Measurements from ENCODE around the gene MKNK2. TPM values are rescaled to one million over a fixed set of nuclear protein-coding genes. Genes with fewer than 3 reads are reported as not detected.

The MKNK2 gene
- total and polyA plus RNA-seq, 2 donors (not counting 1 experiment from before 2014, with no cell fraction given): 440 to 777 TPM

GRCh38 chr19:2080336-2080988 is 29.4 kb upstream of the MKNK2 start:
- no peaks in the 10 kb centered on the region for H3K9me3 ChIP-seq (ENCODE audit: control extremely low read depth in 1 of 3, control insufficient read depth in 2 of 3, insufficient read depth in 1 of 3, low read length in 2 of 3)
- Mint-ChIP-seq H3K27ac (peak overlapping the region; percentile 90), H3K4me3 (peak overlapping the region; percentile 77), H3K27me3 (no peaks in the 10 kb centered on the region), H3K4me1 (peaks cover 69% of the 10 kb centered on the region), H3K9me3 (ENCODE audit: insufficient read depth) (no peaks in the 10 kb centered on the region)
- peak overlapping the region in 1 of 5 experiments; percentile 8 for H3K4me3 ChIP-seq (ENCODE audit: control extremely low read depth in 1 of 5, extremely low read depth in 1 of 5, insufficient read depth in 1 of 5, low read depth in 2 of 5, low read length in 4 of 5)
- H3K9ac ChIP-seq (ENCODE audit: low read length): no peak overlapping the region
- H3K27ac ChIP-seq (ENCODE audit: low read length in 2 of 2): peak overlapping the region; percentile 44 to 99
- peaks cover 88% of the 10 kb centered on the region for H4K20me1 ChIP-seq (ENCODE audit: control insufficient read depth, insufficient read depth, low read length, poor library complexity, severe bottlenecking)
- TF ChIP-seq, protein P1, sequence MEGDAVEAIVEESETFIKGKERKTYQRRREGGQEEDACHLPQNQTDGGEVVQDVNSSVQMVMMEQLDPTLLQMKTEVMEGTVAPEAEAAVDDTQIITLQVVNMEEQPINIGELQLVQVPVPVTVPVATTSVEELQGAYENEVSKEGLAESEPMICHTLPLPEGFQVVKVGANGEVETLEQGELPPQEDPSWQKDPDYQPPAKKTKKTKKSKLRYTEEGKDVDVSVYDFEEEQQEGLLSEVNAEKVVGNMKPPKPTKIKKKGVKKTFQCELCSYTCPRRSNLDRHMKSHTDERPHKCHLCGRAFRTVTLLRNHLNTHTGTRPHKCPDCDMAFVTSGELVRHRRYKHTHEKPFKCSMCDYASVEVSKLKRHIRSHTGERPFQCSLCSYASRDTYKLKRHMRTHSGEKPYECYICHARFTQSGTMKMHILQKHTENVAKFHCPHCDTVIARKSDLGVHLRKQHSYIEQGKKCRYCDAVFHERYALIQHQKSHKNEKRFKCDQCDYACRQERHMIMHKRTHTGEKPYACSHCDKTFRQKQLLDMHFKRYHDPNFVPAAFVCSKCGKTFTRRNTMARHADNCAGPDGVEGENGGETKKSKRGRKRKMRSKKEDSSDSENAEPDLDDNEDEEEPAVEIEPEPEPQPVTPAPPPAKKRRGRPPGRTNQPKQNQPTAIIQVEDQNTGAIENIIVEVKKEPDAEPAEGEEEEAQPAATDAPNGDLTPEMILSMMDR (IDR thresholded peaks at IDR 0.05): no peak
- no peak for TF ChIP-seq EZH2 (IDR thresholded peaks at IDR 0.05; ENCODE audit: borderline replicate concordance, insufficient read depth, low read depth, low read length, poor library complexity, severe bottlenecking)
- peaks cover 98% of the 10 kb centered on the region for H3K79me2 ChIP-seq (ENCODE audit: control insufficient read depth, insufficient read depth, low read length)
- ChIA-PET POLR2A (interaction anchor here (1.1 to 1.4 kb wide), 2 partner anchors 11 to 38 kb away, joined by 3 read pairs; no protein-coding TSS in a partner anchor), CTCF (interaction anchor here (0.6 to 1.7 kb wide), 4 partner anchors 9 to 150 kb away, joined by 3 to 5 read pairs (median 3); no protein-coding TSS in a partner anchor)
- H3K4me2 ChIP-seq (replicated peaks; ENCODE audit: low read depth, low read length, poor library complexity, severe bottlenecking): peak overlapping the region; percentile 51
- H3K36me3 ChIP-seq (replicated peaks in 1 of 2; ENCODE audit: control extremely low read depth in 1 of 2, control insufficient read depth in 1 of 2, extremely low read depth in 1 of 2, insufficient read depth in 2 of 2, low read length in 1 of 2): peaks cover 0 to 67% of the 10 kb centered on the region in 2 experiments
- WGBS (ENCODE audit: insufficient coverage): 80% methylated on average over 16 of the region's 23 CpGs
- no peak for DNase-seq
- H2AFZ ChIP-seq (ENCODE audit: insufficient read depth, low read depth, low read length, poor library complexity, severe bottlenecking): no peak overlapping the region
- no peaks in the 10 kb centered on the region for H3K27me3 ChIP-seq (replicated peaks in 1 of 4; ENCODE audit: control extremely low read depth in 1 of 4, control insufficient read depth in 3 of 4, insufficient read depth in 4 of 4, low read length in 3 of 4)
- peaks cover 46 to 61% of the 10 kb centered on the region in 2 donors for H3K4me1 ChIP-seq (ENCODE audit: control insufficient read depth in 2 of 2, insufficient read depth in 2 of 2, low read length in 2 of 2)
- ATAC-seq (ENCODE audit: low read depth): no peak
- intact Hi-C loops (cut with micrococcal nuclease): loop anchor here (10.0 kb wide), 1 partner anchor 544 kb away; no protein-coding TSS in a partner anchor

- H3K4me1 ChIP-seq (ENCODE audit: control insufficient read depth in 2 of 2, insufficient read depth in 2 of 2, low read length in 2 of 2): peaks cover 50 to 64% of the 10 kb centered on the region in 2 donors
- H4K20me1 ChIP-seq (ENCODE audit: control insufficient read depth, insufficient read depth, low read length, poor library complexity, severe bottlenecking): peaks cover 93% of the 10 kb centered on the region
- H3K4me1 Mint-ChIP-seq: peaks cover 68% of the 10 kb centered on the region
Observed at GRCh38 chr19:2079865-2080301, 28.8 kb upstream of the MKNK2 start.

More at GRCh38 chr19:2079865-2080301, 28.8 kb upstream of the MKNK2 start:
- H3K79me2 ChIP-seq (ENCODE audit: control insufficient read depth, insufficient read depth, low read length): peaks cover 100% of the 10 kb centered on the region
- H3K27me3 ChIP-seq (replicated peaks in 1 of 4; ENCODE audit: control extremely low read depth in 1 of 4, control insufficient read depth in 3 of 4, insufficient read depth in 4 of 4, low read length in 3 of 4): no peaks in the 10 kb centered on the region
- TF ChIP-seq, protein P1 (IDR thresholded peaks at IDR 0.05): no peak
- TF ChIP-seq EZH2 (IDR thresholded peaks at IDR 0.05; ENCODE audit: borderline replicate concordance, insufficient read depth, low read depth, low read length, poor library complexity, severe bottlenecking): no peak
- CTCF ChIA-PET: no interaction called here
- H3K27ac ChIP-seq (ENCODE audit: low read length in 2 of 2): peak overlapping the region; percentile 16 to 99
- H3K4me3 ChIP-seq (ENCODE audit: control extremely low read depth in 1 of 5, extremely low read depth in 1 of 5, insufficient read depth in 1 of 5, low read depth in 2 of 5, low read length in 4 of 5): peak overlapping the region in 1 of 5 experiments; percentile 7
- H3K9me3 ChIP-seq (ENCODE audit: control extremely low read depth in 1 of 3, control insufficient read depth in 2 of 3, insufficient read depth in 1 of 3, low read length in 2 of 3): no peaks in the 10 kb centered on the region
- no peak overlapping the region for H3K9ac ChIP-seq (ENCODE audit: low read length)
- H3K27me3 Mint-ChIP-seq: no peaks in the 10 kb centered on the region
- peak overlapping the region; percentile 51 for H3K4me2 ChIP-seq (replicated peaks; ENCODE audit: low read depth, low read length, poor library complexity, severe bottlenecking)
- H2AFZ ChIP-seq (ENCODE audit: insufficient read depth, low read depth, low read length, poor library complexity, severe bottlenecking): no peak overlapping the region
- no peaks in the 10 kb centered on the region for H3K9me3 Mint-ChIP-seq (ENCODE audit: insufficient read depth)
- H3K36me3 ChIP-seq (replicated peaks in 1 of 2; ENCODE audit: control extremely low read depth in 1 of 2, control insufficient read depth in 1 of 2, extremely low read depth in 1 of 2, insufficient read depth in 2 of 2, low read length in 1 of 2): peaks cover 0 to 72% of the 10 kb centered on the region in 2 experiments
- ATAC-seq (ENCODE audit: low read depth): no peak
- intact Hi-C loops (cut with micrococcal nuclease): loop anchor here (10.0 kb wide), 1 partner anchor 545 kb away; no protein-coding TSS in a partner anchor
- H3K4me3 Mint-ChIP-seq: peak overlapping the region; percentile 77
- 51% methylated on average over 21 of the region's 23 CpGs for WGBS (ENCODE audit: insufficient coverage)
- POLR2A ChIA-PET: interaction anchor here (1.0 to 1.4 kb wide), 3 partner anchors 10 to 37 kb away, joined by 3 read pairs; partner anchors contain the start of gene MKNK2
- peak overlapping the region; percentile 90 for H3K27ac Mint-ChIP-seq
- peak; percentile 46 for DNase-seq

All from B cell (primary cell).